HPDE6-E6E7 (cell line): ENCODE measurements around the gene ZNF384.

Experiments
- DNase-seq: peaks from one replicate; pipeline ENCODE4 v3.0.0; 2011; ENCODE audit warnings: missing footprints; ENCODE audit errors: extremely low spot score

Gene ZNF384

GRCh38 chr12:6699259-6699988 lies 10.2 kb upstream of the ZNF384 start:
- DNase-seq: no peak

GRCh38 chr12:6698352-6699046 lies 9.3 kb upstream of the ZNF384 start:
- DNase-seq: no peak

- DNase-seq: peak; percentile 56
Observed at GRCh38 chr12:6697584-6698351, 8.6 kb upstream of the ZNF384 start.

GRCh38 chr12:6696690-6697583 lies 7.8 kb upstream of the ZNF384 start:
- no peak for DNase-seq

GRCh38 chr12:6695313-6696045 lies 6.3 kb upstream of the ZNF384 start:
- DNase-seq: no peak

GRCh38 chr12:6694701-6695100 lies 5.5 kb upstream of the ZNF384 start:
- no peak for DNase-seq

- no peak for DNase-seq
Observed at GRCh38 chr12:6693832-6694355, 4.7 kb upstream of the ZNF384 start.

- DNase-seq: no peak
Observed at GRCh38 chr12:6692888-6693287, 3.7 kb upstream of the ZNF384 start.

GRCh38 chr12:6691473-6691872 lies 2.3 kb upstream of the ZNF384 start:
- DNase-seq: no peak

- DNase-seq: no peak
Observed at GRCh38 chr12:6688543-6688998, 604 bp downstream of the ZNF384 start.

GRCh38 chr12:6685814-6686213 lies 3.4 kb downstream of the ZNF384 start:
- no peak for DNase-seq

- no peak for DNase-seq
Observed at GRCh38 chr12:6684609-6685008, 4.6 kb downstream of the ZNF384 start.

- no peak for DNase-seq
Observed at GRCh38 chr12:6676962-6677361, 12.2 kb downstream of the ZNF384 start.

- no peak for DNase-seq
Observed at GRCh38 chr12:6672143-6672542, 17.0 kb downstream of the ZNF384 start.

- DNase-seq: peak; percentile 38
Observed at GRCh38 chr12:6667559-6668210, 21.5 kb downstream of the ZNF384 start.

- DNase-seq: no peak
Observed at GRCh38 chr12:6666211-6666610, 23.0 kb downstream of the ZNF384 start.

GRCh38 chr12:6664902-6665301 lies 24.3 kb downstream of the ZNF384 start:
- no peak for DNase-seq

GRCh38 chr12:6662906-6663742 lies 26.1 kb downstream of the ZNF384 start, which contains the start of gene ING4:
ING4 (minus strand) TSS chr12:6663119; CDS start chr12:6663101, 18 bp downstream.
- peak; percentile 98 for DNase-seq

- DNase-seq: peak; percentile 56
Observed at GRCh38 chr12:6662602-6662905, 26.6 kb downstream of the ZNF384 start.
